ENCODE results near the gene RBM47.
"Not testable (repeated sequence)": the region's sequence is repeated elsewhere in the genome, so short reads cannot be mapped to it uniquely, and the experiment has no call there.

The RBM47 gene

GRCh38 chr4:40648742-40649281 is 19.1 kb upstream of the RBM47 start:
- no peak for DNase-seq (ENCODE audit: low read depth)
- no peak for TF ChIP-seq CTCF (IDR thresholded peaks at IDR 0.05; ENCODE audit: control insufficient read depth, extremely low read depth, insufficient read depth)
- H3K4me3 ChIP-seq (ENCODE audit: low read depth, low read length) = no peak overlapping the region

GRCh38 chr4:40648131-40648530 is 18.5 kb upstream of the RBM47 start:
- no peak overlapping the region for H3K4me3 ChIP-seq (ENCODE audit: low read depth, low read length)
- DNase-seq (ENCODE audit: low read depth) = no peak
- no peak for TF ChIP-seq CTCF (IDR thresholded peaks at IDR 0.05; ENCODE audit: control insufficient read depth, extremely low read depth, insufficient read depth)

GRCh38 chr4:40645586-40645985 is 15.9 kb upstream of the RBM47 start:
- no peak for TF ChIP-seq CTCF (IDR thresholded peaks at IDR 0.05; ENCODE audit: control insufficient read depth, extremely low read depth, insufficient read depth)
- no peak overlapping the region for H3K4me3 ChIP-seq (ENCODE audit: low read depth, low read length)
- DNase-seq (ENCODE audit: low read depth) = no peak

GRCh38 chr4:40632080-40632479 is 2.4 kb upstream of the RBM47 start:
- no peak for TF ChIP-seq CTCF (IDR thresholded peaks at IDR 0.05; ENCODE audit: control insufficient read depth, extremely low read depth, insufficient read depth)
- no peak for DNase-seq (ENCODE audit: low read depth)
- H3K4me3 ChIP-seq (ENCODE audit: low read depth, low read length) = no peak overlapping the region

GRCh38 chr4:40630335-40631021 is 814 bp upstream of the RBM47 start:
- no peak for TF ChIP-seq CTCF (IDR thresholded peaks at IDR 0.05; ENCODE audit: control insufficient read depth, extremely low read depth, insufficient read depth)
- peak overlapping the region; percentile 79 for H3K4me3 ChIP-seq (ENCODE audit: low read depth, low read length)
- DNase-seq (ENCODE audit: low read depth) = peak; percentile 86

GRCh38 chr4:40628888-40629287 is 776 bp downstream of the RBM47 start:
- DNase-seq (ENCODE audit: low read depth) = no peak

GRCh38 chr4:40628407-40628806 is 1.3 kb downstream of the RBM47 start:
- peak overlapping the region; percentile 79 for H3K4me3 ChIP-seq (ENCODE audit: low read depth, low read length)
- DNase-seq (ENCODE audit: low read depth) = not testable (repeated sequence)

More at GRCh38 chr4:40628888-40629287, 776 bp downstream of the RBM47 start:
- no peak for TF ChIP-seq CTCF (IDR thresholded peaks at IDR 0.05; ENCODE audit: control insufficient read depth, extremely low read depth, insufficient read depth)
- peak overlapping the region; percentile 79 for H3K4me3 ChIP-seq (ENCODE audit: low read depth, low read length)

All from LNCaP clone FGC (cell line).